Cardiac muscle cell (in vitro differentiated cells and primary cell): ENCODE measurements around the gene MKRN2. TPM values are rescaled to one million over a fixed set of nuclear protein-coding genes. Genes with fewer than 3 reads are reported as not detected.
A peak's percentile ranks its signal among the peaks of the same experiment; 100 is the strongest.

Source experiments
- DNase-seq, 2 donors: peaks; one replicate each; pipeline versions ENCODE4 v3.0.0 to v3.0.0-alpha.2; 2010 to 2017; ENCODE audit warnings: low read depth in 1 of 2, low spot score in 1 of 2
- H3K27ac ChIP-seq: fragments of 200-600 bp; sonication (generic); 2 replicates; pipeline ENCODE4 v1.5.1; 2016
- H3K27me3 ChIP-seq: fragments of 200-600 bp; sonication (generic); 2 replicates; pipeline ENCODE4 v1.6.0; 2016; ENCODE audit warnings: control low read depth
- H3K36me3 ChIP-seq: fragments of 200-600 bp; sonication (generic); 2 replicates; pipeline ENCODE4 v1.5.1; 2016; ENCODE audit warnings: control low read depth
- H3K4me1 ChIP-seq: fragments of 200-600 bp; sonication (generic); 2 replicates; pipeline ENCODE4 v1.8.1; 2017; ENCODE audit warnings: low read depth, mild to moderate bottlenecking, mixed run types
- H3K4me3 ChIP-seq: fragments of 200-600 bp; sonication (generic); 2 replicates; pipeline ENCODE4 v1.5.1; 2016; ENCODE audit warnings: mild to moderate bottlenecking
- H3K9me3 ChIP-seq: fragments of 200-600 bp; sonication (generic); 2 replicates; pipeline ENCODE4 v1.5.1; 2017; ENCODE audit warnings: low read depth, mild to moderate bottlenecking, control low read depth
- polyA plus RNA-seq: library from polyadenylated mRNA; unstranded; fragments of >200 nt; fragmentation: Nextera tagmentation; extraction: Ambion mirVana; gene quantifications from 2 replicates; pipeline ENCODE4 v1.2.1, GENCODE V29; 2016
- total RNA-seq: library from RNA; depleted of rRNA; stranded (reverse); fragments of >200 nt; gene quantifications from 2 replicates; pipeline ENCODE4 v1.2.3, GENCODE V29; 2016
- TF ChIP-seq, protein P1 (sequence below): IDR thresholded peaks from 2 replicates; pipeline ENCODE4 v1.5.1; 2012; ENCODE audit warnings: low read depth, mild to moderate bottlenecking, low read length

MKRN2 gene
- total and polyA plus RNA-seq, 2 experiments from 2014 or later, result 44.7 to 51.5 TPM

DNA sequence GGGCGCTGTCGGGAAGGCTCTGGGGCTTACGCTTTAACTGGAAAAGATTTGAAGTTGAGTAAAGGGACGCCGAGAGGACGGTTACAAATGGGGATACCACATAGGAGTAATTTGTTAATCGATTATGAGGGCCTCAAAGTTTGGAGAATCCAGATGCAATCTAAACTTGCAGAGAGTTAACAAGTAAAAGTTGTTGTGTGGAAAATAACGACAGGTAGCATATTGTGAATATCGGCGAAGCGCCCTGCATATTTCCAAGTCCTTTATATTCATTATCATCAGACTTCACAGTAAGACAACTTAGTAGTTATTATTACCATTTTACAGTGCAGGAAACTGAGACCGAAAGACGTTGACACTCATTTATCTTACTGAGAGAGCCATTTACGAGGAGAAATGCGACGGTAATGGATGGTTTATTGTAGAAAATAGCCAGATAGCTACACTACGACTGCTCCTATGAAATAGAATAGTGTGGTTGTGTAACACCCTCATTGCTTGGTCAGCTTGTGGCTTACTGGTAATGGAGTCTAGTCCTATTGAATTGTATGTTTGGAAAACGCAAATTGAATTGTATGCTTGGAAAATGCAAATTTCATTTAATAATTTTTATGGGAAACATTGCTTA is 700 bp downstream of the MKRN2 start:
- peak overlapping the region; percentile 96 for H3K27ac ChIP-seq
- no peaks in the 10 kb centered on the region for H3K27me3 ChIP-seq
- peak in 1 of 2 donors; percentile 60 for DNase-seq
- H3K4me3 ChIP-seq, result peak overlapping the region; percentile 92
- H3K4me1 ChIP-seq, result peaks cover 43% of the 10 kb centered on the region
- H3K9me3 ChIP-seq, result no peaks in the 10 kb centered on the region
- H3K36me3 ChIP-seq, result no peaks in the 10 kb centered on the region
- TF ChIP-seq, protein P1, sequence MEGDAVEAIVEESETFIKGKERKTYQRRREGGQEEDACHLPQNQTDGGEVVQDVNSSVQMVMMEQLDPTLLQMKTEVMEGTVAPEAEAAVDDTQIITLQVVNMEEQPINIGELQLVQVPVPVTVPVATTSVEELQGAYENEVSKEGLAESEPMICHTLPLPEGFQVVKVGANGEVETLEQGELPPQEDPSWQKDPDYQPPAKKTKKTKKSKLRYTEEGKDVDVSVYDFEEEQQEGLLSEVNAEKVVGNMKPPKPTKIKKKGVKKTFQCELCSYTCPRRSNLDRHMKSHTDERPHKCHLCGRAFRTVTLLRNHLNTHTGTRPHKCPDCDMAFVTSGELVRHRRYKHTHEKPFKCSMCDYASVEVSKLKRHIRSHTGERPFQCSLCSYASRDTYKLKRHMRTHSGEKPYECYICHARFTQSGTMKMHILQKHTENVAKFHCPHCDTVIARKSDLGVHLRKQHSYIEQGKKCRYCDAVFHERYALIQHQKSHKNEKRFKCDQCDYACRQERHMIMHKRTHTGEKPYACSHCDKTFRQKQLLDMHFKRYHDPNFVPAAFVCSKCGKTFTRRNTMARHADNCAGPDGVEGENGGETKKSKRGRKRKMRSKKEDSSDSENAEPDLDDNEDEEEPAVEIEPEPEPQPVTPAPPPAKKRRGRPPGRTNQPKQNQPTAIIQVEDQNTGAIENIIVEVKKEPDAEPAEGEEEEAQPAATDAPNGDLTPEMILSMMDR, result no peak

DNA sequence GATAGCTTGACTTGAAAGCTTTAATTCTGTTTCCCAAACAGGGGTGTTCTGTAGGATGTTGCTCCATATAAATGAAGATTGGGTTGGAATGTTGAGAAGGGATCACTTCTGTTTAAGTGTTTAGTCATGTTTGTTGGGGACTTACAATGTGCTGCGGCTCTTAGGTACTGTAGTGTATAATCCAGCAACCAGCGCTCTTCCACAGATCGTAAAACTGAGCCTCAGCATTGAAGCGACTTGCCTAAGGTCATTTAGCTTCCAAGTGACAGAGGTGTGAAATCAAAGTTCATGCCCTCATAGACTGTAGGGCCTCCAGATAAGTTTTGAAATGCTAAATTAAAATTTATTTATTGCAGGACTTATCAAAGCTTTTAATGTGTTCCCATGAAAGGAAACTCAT is 1.8 kb downstream of the MKRN2 start:
- TF ChIP-seq, protein P1, result no peak
- Histone ChIP-seq H3K36me3 (no peaks in the 10 kb centered on the region), H3K9me3 (no peaks in the 10 kb centered on the region), H3K27ac (no peak overlapping the region), H3K27me3 (no peaks in the 10 kb centered on the region), H3K4me3 (peak overlapping the region; percentile 92), H3K4me1 (peaks cover 49% of the 10 kb centered on the region)
- DNase-seq, result no peak

DNA sequence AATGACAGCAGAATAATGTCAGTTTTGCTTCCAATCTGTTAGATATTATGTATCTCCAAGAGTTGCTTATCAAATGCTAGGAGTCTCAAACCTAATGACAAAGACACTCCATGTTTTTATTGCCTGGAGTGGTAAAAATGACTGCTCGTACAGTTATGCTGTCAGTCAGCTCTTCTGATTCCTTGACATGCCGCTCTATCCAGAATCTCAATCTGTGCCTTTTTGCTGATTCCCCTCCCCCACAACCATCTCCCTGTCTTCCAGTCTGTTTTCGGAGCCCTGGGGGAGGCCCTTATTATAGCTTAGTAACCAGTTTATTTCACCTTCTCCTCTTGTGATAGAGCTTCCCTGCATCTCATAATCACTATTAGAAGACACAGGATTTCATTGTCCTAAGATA is 2.6 kb downstream of the MKRN2 start:
- Histone ChIP-seq H3K36me3 (no peaks in the 10 kb centered on the region), H3K4me1 (peaks cover 49% of the 10 kb centered on the region), H3K27ac (no peak overlapping the region), H3K27me3 (no peaks in the 10 kb centered on the region), H3K9me3 (no peaks in the 10 kb centered on the region), H3K4me3 (no peak overlapping the region)
- no peak for DNase-seq
- TF ChIP-seq, protein P1, result no peak

DNA sequence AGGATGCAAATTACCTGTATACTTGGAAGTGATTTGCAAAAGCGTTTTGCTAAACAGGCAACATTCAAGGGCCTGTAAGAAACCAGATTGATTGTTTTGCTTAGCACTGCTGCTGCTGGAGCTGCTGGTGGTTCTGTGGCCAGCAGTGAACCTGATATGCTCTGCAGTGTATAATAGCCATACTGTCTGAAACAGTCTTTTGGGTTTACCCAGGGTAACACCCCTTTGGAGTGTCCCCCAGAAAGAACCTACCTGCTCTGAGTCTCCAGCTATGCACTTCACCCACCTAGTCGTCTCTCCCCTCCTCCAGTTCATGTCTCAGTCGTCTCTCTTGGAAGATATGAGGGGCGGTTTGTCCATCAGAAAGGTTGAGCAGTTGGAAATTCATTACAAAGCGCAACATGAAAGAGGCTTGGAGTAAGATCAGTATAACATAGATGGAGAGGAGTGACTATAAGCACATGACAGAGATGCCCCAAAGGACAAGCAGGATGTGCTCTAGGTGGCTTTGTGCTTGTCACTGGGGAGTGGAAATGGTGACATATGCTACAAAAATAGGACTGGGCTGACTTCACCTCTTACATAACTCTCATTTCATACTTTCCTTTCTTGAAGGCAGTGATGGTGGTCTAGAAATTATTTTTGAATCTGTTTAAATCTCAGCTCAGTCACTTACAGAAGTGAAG is 3.8 kb downstream of the MKRN2 start:
- Histone ChIP-seq H3K9me3 (no peaks in the 10 kb centered on the region), H3K4me1 (peaks cover 49% of the 10 kb centered on the region), H3K36me3 (no peaks in the 10 kb centered on the region), H3K27ac (peak overlapping the region; percentile 51), H3K4me3 (no peak overlapping the region), H3K27me3 (no peaks in the 10 kb centered on the region)
- TF ChIP-seq, protein P1, result no peak
- no peak for DNase-seq

DNA sequence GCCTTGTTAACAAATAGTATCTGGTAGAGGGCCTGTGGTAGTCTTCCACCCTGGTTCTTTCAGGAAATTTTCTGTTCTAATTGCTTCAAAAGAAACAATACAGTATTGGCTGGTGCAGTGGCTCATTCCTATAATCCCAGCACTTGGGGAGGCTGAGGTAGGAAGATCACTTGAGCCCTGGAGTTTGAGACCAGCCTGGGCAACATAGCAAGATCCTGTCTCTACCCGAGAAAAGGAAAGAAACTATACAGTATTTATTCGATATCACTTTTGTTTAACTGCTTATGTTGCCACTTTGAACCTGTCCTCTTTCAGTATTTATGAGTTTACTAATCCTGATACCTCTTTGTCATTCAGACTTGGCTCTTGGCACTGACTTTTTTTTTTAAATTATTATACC is 4.5 kb downstream of the MKRN2 start:
- H3K9me3 ChIP-seq, result no peaks in the 10 kb centered on the region
- TF ChIP-seq, protein P1, result no peak
- H3K27me3 ChIP-seq, result no peaks in the 10 kb centered on the region
- H3K27ac ChIP-seq, result peak overlapping the region; percentile 90
- no peak overlapping the region for H3K4me3 ChIP-seq
- H3K36me3 ChIP-seq, result no peaks in the 10 kb centered on the region
- peaks cover 45% of the 10 kb centered on the region for H3K4me1 ChIP-seq
- no peak for DNase-seq
